B cell (primary cell): ENCODE measurements around the gene NOC4L.

Source experiments
- CTCF ChIP-seq: fragments of 200-600 bp; IDR thresholded peaks from one replicate; pipeline ENCODE4 v1.8.0; 2022; ENCODE audit warnings: antibody characterized with exemption, mild to moderate bottlenecking
- EZH2 ChIP-seq: IDR thresholded peaks from 2 replicates; pipeline ENCODE4 v1.6.1; 2012; ENCODE audit warnings: borderline replicate concordance, low read depth, mild to moderate bottlenecking, moderate library complexity, low read length; ENCODE audit not compliant: insufficient read depth, poor library complexity, severe bottlenecking

- TF ChIP-seq CTCF: no peak
- no peak for TF ChIP-seq EZH2
Observed at GRCh38 chr12:132140501-132140900, 3.8 kb upstream of the NOC4L start.
